IPS-20b (cell line): Measurements from ENCODE around the gene RASA4B.
A peak's percentile ranks its signal among the peaks of the same experiment; 100 is the strongest.
"Not testable (repeated sequence)": the region's sequence is repeated elsewhere in the genome, so short reads cannot be mapped to it uniquely, and the experiment has no call there.

Experiments used
- H3K27ac ChIP-seq: one replicate; pipeline ENCODE4 v1.5.1; 2013; ENCODE audit warnings: low read length
- H3K27me3 ChIP-seq: 2 replicates; pipeline ENCODE4 v1.6.1; 2013; ENCODE audit warnings: mild to moderate bottlenecking, low read length, inconsistent platforms; ENCODE audit not compliant: insufficient read depth
- H3K36me3 ChIP-seq: 2 replicates; pipeline ENCODE4 v1.6.1; 2013; ENCODE audit warnings: low read depth, mild to moderate bottlenecking, inconsistent platforms, low read length, moderate library complexity; ENCODE audit not compliant: insufficient read depth
- H3K4me1 ChIP-seq: 2 replicates; pipeline ENCODE4 v1.6.1; 2013; ENCODE audit warnings: mild to moderate bottlenecking, control low read depth, inconsistent platforms, low read length, moderate library complexity; ENCODE audit not compliant: insufficient read depth
- H3K4me3 ChIP-seq: 2 replicates; pipeline ENCODE4 v1.5.1; 2013; ENCODE audit warnings: mild to moderate bottlenecking, low read length, inconsistent platforms
- H3K9ac ChIP-seq: 2 replicates; pipeline ENCODE4 v1.6.1; 2013; ENCODE audit warnings: low read depth, mild to moderate bottlenecking, inconsistent platforms, low read length, moderate library complexity
- H3K9me3 ChIP-seq: 2 replicates; pipeline ENCODE4 v1.6.1; 2013; ENCODE audit warnings: mild to moderate bottlenecking, low read depth, low read length, inconsistent platforms; ENCODE audit not compliant: insufficient read depth

Gene RASA4B

GRCh38 chr7:102479982-102480637, 37.5 kb downstream of the RASA4B start:
- H3K9me3 ChIP-seq, H3K27ac ChIP-seq, H3K9ac ChIP-seq, H3K36me3 ChIP-seq, H3K27me3 ChIP-seq, H3K4me3 ChIP-seq, H3K4me1 ChIP-seq: not testable (repeated sequence)

GRCh38 chr7:102479209-102479584, 38.4 kb downstream of the RASA4B start:
- H3K4me1 ChIP-seq, H3K9me3 ChIP-seq, H3K9ac ChIP-seq, H3K36me3 ChIP-seq, H3K27me3 ChIP-seq, H3K27ac ChIP-seq, H3K4me3 ChIP-seq: not testable (repeated sequence)

- peak within 1 kb of the TSS; percentile 47; the same call in 1 of the 2 replicates for H3K4me3 ChIP-seq
Observed at GRCh38 chr7:102478314-102479208, 39.0 kb downstream of the RASA4B start, which contains the start of gene POLR2J. POLR2J (minus strand) TSS chr7:102478922; CDS start chr7:102478860, 62 bp downstream.

GRCh38 chr7:102474736-102475435, 42.7 kb downstream of the RASA4B start:
- H3K4me1 ChIP-seq, H3K27ac ChIP-seq, H3K4me3 ChIP-seq, H3K9ac ChIP-seq, H3K27me3 ChIP-seq, H3K9me3 ChIP-seq: not testable (repeated sequence)
- H3K36me3 ChIP-seq, result peaks cover 26% of the 10 kb centered on the region

More at GRCh38 chr7:102478314-102479208, 39.0 kb downstream of the RASA4B start, which contains the start of gene POLR2J:
- H3K4me1 ChIP-seq, H3K9ac ChIP-seq, H3K27me3 ChIP-seq, H3K27ac ChIP-seq, H3K9me3 ChIP-seq, H3K36me3 ChIP-seq: not testable (repeated sequence)

GRCh38 chr7:102474116-102474515, 43.5 kb downstream of the RASA4B start:
- not testable (repeated sequence) for H3K4me1 ChIP-seq, H3K27ac ChIP-seq, H3K9ac ChIP-seq, H3K9me3 ChIP-seq, H3K27me3 ChIP-seq, H3K4me3 ChIP-seq
- H3K36me3 ChIP-seq, result peaks cover 32% of the 10 kb centered on the region

- no peak overlapping the region for H3K9ac ChIP-seq
- no peak overlapping the region for H3K4me3 ChIP-seq
- H3K27ac ChIP-seq, result no peak overlapping the region
- H3K27me3 ChIP-seq, result no peaks in the 10 kb centered on the region
- H3K4me1 ChIP-seq, result no peaks in the 10 kb centered on the region
- peaks cover 32% of the 10 kb centered on the region for H3K36me3 ChIP-seq
- H3K9me3 ChIP-seq, result no peaks in the 10 kb centered on the region
Observed at GRCh38 chr7:102473271-102473991, 44.1 kb downstream of the RASA4B start.

GRCh38 chr7:102472126-102473041, 45.2 kb downstream of the RASA4B start:
- no peak overlapping the region for H3K4me3 ChIP-seq
- peaks cover 32% of the 10 kb centered on the region for H3K36me3 ChIP-seq
- H3K9me3 ChIP-seq, result no peaks in the 10 kb centered on the region
- no peaks in the 10 kb centered on the region for H3K4me1 ChIP-seq
- no peaks in the 10 kb centered on the region for H3K27me3 ChIP-seq
- no peak overlapping the region for H3K9ac ChIP-seq
- no peak overlapping the region for H3K27ac ChIP-seq

GRCh38 chr7:102471791-102472125, 45.8 kb downstream of the RASA4B start:
- Histone ChIP-seq H3K27me3 (no peaks in the 10 kb centered on the region), H3K4me3 (no peak overlapping the region), H3K9ac (no peak overlapping the region), H3K27ac (no peak overlapping the region), H3K4me1 (no peaks in the 10 kb centered on the region), H3K36me3 (peaks cover 32% of the 10 kb centered on the region), H3K9me3 (no peaks in the 10 kb centered on the region)

- Histone ChIP-seq H3K27me3 (no peaks in the 10 kb centered on the region), H3K4me3 (no peak overlapping the region), H3K9me3 (no peaks in the 10 kb centered on the region), H3K9ac (no peak overlapping the region), H3K36me3 (peaks cover 32% of the 10 kb centered on the region), H3K27ac (no peak overlapping the region), H3K4me1 (no peaks in the 10 kb centered on the region; the same call in 1 of the 2 replicates)
Observed at GRCh38 chr7:102469972-102470825, 47.4 kb downstream of the RASA4B start.

GRCh38 chr7:102469351-102469971, 48.1 kb downstream of the RASA4B start:
- Histone ChIP-seq H3K27me3 (no peaks in the 10 kb centered on the region), H3K9ac (no peak overlapping the region), H3K9me3 (no peaks in the 10 kb centered on the region), H3K36me3 (peaks cover 32% of the 10 kb centered on the region), H3K4me3 (no peak overlapping the region), H3K4me1 (no peaks in the 10 kb centered on the region; the same call in 1 of the 2 replicates), H3K27ac (no peak overlapping the region)
